Measurements from ENCODE around the gene TNFSF18.

The TNFSF18 gene

GRCh38 chr1:173038875-173039554 lies 11.7 kb downstream of the TNFSF18 start:
- DNase-seq (ENCODE audit: low read depth), result no peak

- DNase-seq (ENCODE audit: low read depth), result no peak
Observed at GRCh38 chr1:173024543-173024942, 26.2 kb downstream of the TNFSF18 start.

GRCh38 chr1:173023343-173023742 lies 27.4 kb downstream of the TNFSF18 start:
- DNase-seq (ENCODE audit: low read depth), result no peak

GRCh38 chr1:173020138-173020750 lies 30.5 kb downstream of the TNFSF18 start:
- DNase-seq (ENCODE audit: low read depth), result no peak

- DNase-seq (ENCODE audit: low read depth), result no peak
Observed at GRCh38 chr1:173017792-173018191, 32.9 kb downstream of the TNFSF18 start.

- no peak for DNase-seq (ENCODE audit: low read depth)
Observed at GRCh38 chr1:173016419-173016818, 34.3 kb downstream of the TNFSF18 start.

- no peak for DNase-seq (ENCODE audit: low read depth)
Observed at GRCh38 chr1:173015629-173016028, 35.1 kb downstream of the TNFSF18 start.

- no peak for DNase-seq (ENCODE audit: low read depth)
Observed at GRCh38 chr1:173014160-173014559, 36.6 kb downstream of the TNFSF18 start.

- no peak for DNase-seq (ENCODE audit: low read depth)
Observed at GRCh38 chr1:173012126-173012525, 38.6 kb downstream of the TNFSF18 start.

GRCh38 chr1:173009597-173009996 lies 41.1 kb downstream of the TNFSF18 start:
- DNase-seq (ENCODE audit: low read depth), result no peak

GRCh38 chr1:173005196-173005864 lies 45.4 kb downstream of the TNFSF18 start:
- no peak for DNase-seq (ENCODE audit: low read depth)

- peak; percentile 93 for DNase-seq (ENCODE audit: low read depth)
Observed at GRCh38 chr1:173002891-173003838, 47.6 kb downstream of the TNFSF18 start.

- no peak for DNase-seq (ENCODE audit: low read depth)
Observed at GRCh38 chr1:172999349-172999748, 51.4 kb downstream of the TNFSF18 start.

- DNase-seq (ENCODE audit: low read depth), result peak; percentile 36
Observed at GRCh38 chr1:172997941-172998361, 52.8 kb downstream of the TNFSF18 start.

GRCh38 chr1:172993640-172994039 lies 57.1 kb downstream of the TNFSF18 start:
- peak; percentile 79 for DNase-seq (ENCODE audit: low read depth)

- peak; percentile 39 for DNase-seq (ENCODE audit: low read depth)
Observed at GRCh38 chr1:172991674-172992400, 58.9 kb downstream of the TNFSF18 start.

GRCh38 chr1:172990598-172991215 lies 60.0 kb downstream of the TNFSF18 start:
- peak; percentile 90 for DNase-seq (ENCODE audit: low read depth)
